DOHH2 (cell line): ENCODE measurements around the gene FAM111B.

Experiments used
- CTCF ChIP-seq: fragments of 200-600 bp; sonication (generic); IDR thresholded peaks from one replicate; pipeline ENCODE4 v1.5.1; 2014; ENCODE audit warnings: antibody characterized with exemption, mild to moderate bottlenecking, low read depth, low read length; ENCODE audit not compliant: poor library complexity, severe bottlenecking
- EZH2phosphoT487 ChIP-seq: fragments of 200-600 bp; sonication (generic); IDR thresholded peaks from 2 replicates; pipeline ENCODE4 v1.6.1; 2017; ENCODE audit warnings: borderline replicate concordance, mild to moderate bottlenecking, antibody characterized with exemption, low read length, moderate library complexity, mixed read lengths

- TF ChIP-seq CTCF (no peak), EZH2phosphoT487 (no peak)
These were observed 37.1 kb downstream of the FAM111B start for GRCh38 chr11:59144096-59144495.
